Measurements from ENCODE around the gene STAC. TPM values are rescaled to one million over a fixed set of nuclear protein-coding genes. Genes with fewer than 3 reads are reported as not detected.

The STAC gene
- total and polyA plus RNA-seq, 4 donors, result 0.21 to 0.56 (median 0.39) TPM

DNA sequence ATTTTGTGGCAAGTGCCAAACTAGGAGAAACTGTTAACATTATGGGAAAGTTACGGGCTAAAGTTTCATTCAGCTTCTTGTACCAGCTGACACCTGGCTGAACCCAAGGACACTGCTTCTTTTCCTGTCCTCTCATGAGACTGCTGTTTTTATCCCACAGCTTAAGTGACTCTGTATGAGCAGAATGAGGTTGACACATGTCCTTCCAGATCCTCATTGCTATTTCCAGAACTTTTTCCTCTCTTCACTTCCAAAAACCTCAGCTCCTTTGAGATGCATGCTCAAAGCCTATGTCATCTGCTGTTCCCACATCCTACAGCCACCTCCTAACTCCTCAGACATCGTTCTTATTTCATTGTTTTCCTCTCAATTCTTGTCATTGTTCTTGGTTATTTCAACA is 200.4 kb downstream of the STAC start:
- H3K4me3 ChIP-seq (ENCODE audit: low read depth in 1 of 3, low read length in 3 of 3), result no peak overlapping the region
- no peak overlapping the region for H3K9ac ChIP-seq (ENCODE audit: low read depth in 1 of 2, low read length in 2 of 2)
- no peaks in the 10 kb centered on the region for H3K27me3 ChIP-seq (ENCODE audit: control insufficient read depth in 4 of 4, insufficient read depth in 4 of 4, low read length in 3 of 4)
- DNase-seq (ENCODE audit: low spot score), result no peak
- H3K9me3 ChIP-seq (ENCODE audit: control insufficient read depth in 4 of 4, low read length in 3 of 4), result peaks cover 0 to 7% (median 3%) of the 10 kb centered on the region in 4 donors
- no peaks in the 10 kb centered on the region for H3K36me3 ChIP-seq (ENCODE audit: control insufficient read depth in 4 of 4, insufficient read depth in 3 of 4, low read depth in 1 of 4, low read length in 3 of 4)
- no peak overlapping the region for H3K27ac ChIP-seq (ENCODE audit: low read depth in 1 of 2, low read length in 2 of 2)
- no peak for TF ChIP-seq SP1 (IDR thresholded peaks at IDR 0.05)
- no peak for TF ChIP-seq HNF4A (conservative IDR thresholded peaks at IDR 0.05)
- no peak for TF ChIP-seq HNF4G (IDR thresholded peaks at IDR 0.05)
- TF ChIP-seq JUND (IDR thresholded peaks at IDR 0.05), result no peak
- no peak for TF ChIP-seq GABPA (IDR thresholded peaks at IDR 0.05 in 1 of 2, conservative IDR thresholded peaks at IDR 0.05 in 1 of 2)
- no peak for TF ChIP-seq EGR1 (IDR thresholded peaks at IDR 0.05; ENCODE audit: low read depth in 2 of 2)
- no peak for TF ChIP-seq TAF1 (conservative IDR thresholded peaks at IDR 0.05)
- WGBS, result 57% methylated on average over 2 of the region's 2 CpGs
- no peaks in the 10 kb centered on the region for H3K4me1 ChIP-seq (ENCODE audit: control insufficient read depth in 4 of 4, insufficient read depth in 4 of 4, low read length in 3 of 4)

DNA sequence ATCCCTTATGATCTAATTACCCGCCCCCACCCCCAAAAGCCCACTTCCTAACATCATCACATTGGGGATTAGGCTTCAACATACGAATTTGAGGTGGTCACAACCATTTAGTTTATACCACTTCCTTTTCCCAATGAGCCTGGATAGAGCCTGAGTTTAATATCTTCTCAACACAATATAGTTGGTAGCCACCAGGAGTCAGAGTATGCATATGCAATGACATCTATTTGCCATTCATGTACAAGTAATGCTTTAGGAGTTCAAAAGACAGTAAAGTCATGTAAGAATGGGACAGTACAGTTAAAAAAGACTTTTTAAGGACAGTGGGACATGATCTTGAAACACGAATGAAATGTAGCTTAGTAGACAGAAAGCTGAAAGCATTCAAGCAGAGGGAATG is 211.7 kb downstream of the STAC start:
- Histone ChIP-seq H3K9me3 (ENCODE audit: control insufficient read depth in 4 of 4, low read length in 3 of 4) (peaks cover 0 to 4% (median under 1%) of the 10 kb centered on the region in 4 donors), H3K27me3 (ENCODE audit: control insufficient read depth in 4 of 4, insufficient read depth in 4 of 4, low read length in 3 of 4) (no peaks in the 10 kb centered on the region), H3K36me3 (ENCODE audit: control insufficient read depth in 4 of 4, insufficient read depth in 3 of 4, low read depth in 1 of 4, low read length in 3 of 4) (no peaks in the 10 kb centered on the region), H3K27ac (ENCODE audit: low read depth in 1 of 2, low read length in 2 of 2) (no peak overlapping the region), H3K9ac (ENCODE audit: low read depth in 1 of 2, low read length in 2 of 2) (no peak overlapping the region), H3K4me3 (ENCODE audit: low read depth in 1 of 3, low read length in 3 of 3) (no peak overlapping the region), H3K4me1 (ENCODE audit: control insufficient read depth in 4 of 4, insufficient read depth in 4 of 4, low read length in 3 of 4) (no peaks in the 10 kb centered on the region)
- no peak for DNase-seq (ENCODE audit: low spot score)
- 52% methylated on average over 3 of the region's 3 CpGs for WGBS
- TF ChIP-seq, protein P1, sequence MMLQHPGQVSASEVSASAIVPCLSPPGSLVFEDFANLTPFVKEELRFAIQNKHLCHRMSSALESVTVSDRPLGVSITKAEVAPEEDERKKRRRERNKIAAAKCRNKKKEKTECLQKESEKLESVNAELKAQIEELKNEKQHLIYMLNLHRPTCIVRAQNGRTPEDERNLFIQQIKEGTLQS (IDR thresholded peaks at IDR 0.05), result no peak
- TF ChIP-seq, protein P2, sequence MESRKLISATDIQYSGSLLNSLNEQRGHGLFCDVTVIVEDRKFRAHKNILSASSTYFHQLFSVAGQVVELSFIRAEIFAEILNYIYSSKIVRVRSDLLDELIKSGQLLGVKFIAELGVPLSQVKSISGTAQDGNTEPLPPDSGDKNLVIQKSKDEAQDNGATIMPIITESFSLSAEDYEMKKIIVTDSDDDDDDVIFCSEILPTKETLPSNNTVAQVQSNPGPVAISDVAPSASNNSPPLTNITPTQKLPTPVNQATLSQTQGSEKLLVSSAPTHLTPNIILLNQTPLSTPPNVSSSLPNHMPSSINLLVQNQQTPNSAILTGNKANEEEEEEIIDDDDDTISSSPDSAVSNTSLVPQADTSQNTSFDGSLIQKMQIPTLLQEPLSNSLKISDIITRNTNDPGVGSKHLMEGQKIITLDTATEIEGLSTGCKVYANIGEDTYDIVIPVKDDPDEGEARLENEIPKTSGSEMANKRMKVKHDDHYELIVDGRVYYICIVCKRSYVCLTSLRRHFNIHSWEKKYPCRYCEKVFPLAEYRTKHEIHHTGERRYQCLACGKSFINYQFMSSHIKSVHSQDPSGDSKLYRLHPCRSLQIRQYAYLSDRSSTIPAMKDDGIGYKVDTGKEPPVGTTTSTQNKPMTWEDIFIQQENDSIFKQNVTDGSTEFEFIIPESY (IDR thresholded peaks at IDR 0.05), result no peak
- TF ChIP-seq HNF4A (conservative IDR thresholded peaks at IDR 0.05), result no peak
- TF ChIP-seq, protein P3, sequence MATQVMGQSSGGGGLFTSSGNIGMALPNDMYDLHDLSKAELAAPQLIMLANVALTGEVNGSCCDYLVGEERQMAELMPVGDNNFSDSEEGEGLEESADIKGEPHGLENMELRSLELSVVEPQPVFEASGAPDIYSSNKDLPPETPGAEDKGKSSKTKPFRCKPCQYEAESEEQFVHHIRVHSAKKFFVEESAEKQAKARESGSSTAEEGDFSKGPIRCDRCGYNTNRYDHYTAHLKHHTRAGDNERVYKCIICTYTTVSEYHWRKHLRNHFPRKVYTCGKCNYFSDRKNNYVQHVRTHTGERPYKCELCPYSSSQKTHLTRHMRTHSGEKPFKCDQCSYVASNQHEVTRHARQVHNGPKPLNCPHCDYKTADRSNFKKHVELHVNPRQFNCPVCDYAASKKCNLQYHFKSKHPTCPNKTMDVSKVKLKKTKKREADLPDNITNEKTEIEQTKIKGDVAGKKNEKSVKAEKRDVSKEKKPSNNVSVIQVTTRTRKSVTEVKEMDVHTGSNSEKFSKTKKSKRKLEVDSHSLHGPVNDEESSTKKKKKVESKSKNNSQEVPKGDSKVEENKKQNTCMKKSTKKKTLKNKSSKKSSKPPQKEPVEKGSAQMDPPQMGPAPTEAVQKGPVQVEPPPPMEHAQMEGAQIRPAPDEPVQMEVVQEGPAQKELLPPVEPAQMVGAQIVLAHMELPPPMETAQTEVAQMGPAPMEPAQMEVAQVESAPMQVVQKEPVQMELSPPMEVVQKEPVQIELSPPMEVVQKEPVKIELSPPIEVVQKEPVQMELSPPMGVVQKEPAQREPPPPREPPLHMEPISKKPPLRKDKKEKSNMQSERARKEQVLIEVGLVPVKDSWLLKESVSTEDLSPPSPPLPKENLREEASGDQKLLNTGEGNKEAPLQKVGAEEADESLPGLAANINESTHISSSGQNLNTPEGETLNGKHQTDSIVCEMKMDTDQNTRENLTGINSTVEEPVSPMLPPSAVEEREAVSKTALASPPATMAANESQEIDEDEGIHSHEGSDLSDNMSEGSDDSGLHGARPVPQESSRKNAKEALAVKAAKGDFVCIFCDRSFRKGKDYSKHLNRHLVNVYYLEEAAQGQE (IDR thresholded peaks at IDR 0.05), result no peak
- no peak for TF ChIP-seq NR2F2 (IDR thresholded peaks at IDR 0.05)
- no peak for TF ChIP-seq GABPA (IDR thresholded peaks at IDR 0.05 in 1 of 2, conservative IDR thresholded peaks at IDR 0.05 in 1 of 2)
- TF ChIP-seq FOXA2 (IDR thresholded peaks at IDR 0.05), result no peak
- TF ChIP-seq RAD21 (IDR thresholded peaks at IDR 0.05), result no peak
- TF ChIP-seq SP1 (IDR thresholded peaks at IDR 0.05), result no peak
- no peak for TF ChIP-seq HNF4G (IDR thresholded peaks at IDR 0.05)
- TF ChIP-seq, protein P4, sequence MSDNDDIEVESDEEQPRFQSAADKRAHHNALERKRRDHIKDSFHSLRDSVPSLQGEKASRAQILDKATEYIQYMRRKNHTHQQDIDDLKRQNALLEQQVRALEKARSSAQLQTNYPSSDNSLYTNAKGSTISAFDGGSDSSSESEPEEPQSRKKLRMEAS (IDR thresholded peaks at IDR 0.05), result no peak
- TF ChIP-seq JUND (IDR thresholded peaks at IDR 0.05), result no peak
- TF ChIP-seq, protein P5, sequence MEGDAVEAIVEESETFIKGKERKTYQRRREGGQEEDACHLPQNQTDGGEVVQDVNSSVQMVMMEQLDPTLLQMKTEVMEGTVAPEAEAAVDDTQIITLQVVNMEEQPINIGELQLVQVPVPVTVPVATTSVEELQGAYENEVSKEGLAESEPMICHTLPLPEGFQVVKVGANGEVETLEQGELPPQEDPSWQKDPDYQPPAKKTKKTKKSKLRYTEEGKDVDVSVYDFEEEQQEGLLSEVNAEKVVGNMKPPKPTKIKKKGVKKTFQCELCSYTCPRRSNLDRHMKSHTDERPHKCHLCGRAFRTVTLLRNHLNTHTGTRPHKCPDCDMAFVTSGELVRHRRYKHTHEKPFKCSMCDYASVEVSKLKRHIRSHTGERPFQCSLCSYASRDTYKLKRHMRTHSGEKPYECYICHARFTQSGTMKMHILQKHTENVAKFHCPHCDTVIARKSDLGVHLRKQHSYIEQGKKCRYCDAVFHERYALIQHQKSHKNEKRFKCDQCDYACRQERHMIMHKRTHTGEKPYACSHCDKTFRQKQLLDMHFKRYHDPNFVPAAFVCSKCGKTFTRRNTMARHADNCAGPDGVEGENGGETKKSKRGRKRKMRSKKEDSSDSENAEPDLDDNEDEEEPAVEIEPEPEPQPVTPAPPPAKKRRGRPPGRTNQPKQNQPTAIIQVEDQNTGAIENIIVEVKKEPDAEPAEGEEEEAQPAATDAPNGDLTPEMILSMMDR (IDR thresholded peaks at IDR 0.05; ENCODE audit: low read depth, low read length, missing input control), result no peak
- TF ChIP-seq EGR1 (IDR thresholded peaks at IDR 0.05; ENCODE audit: low read depth in 2 of 2), result no peak
- TF ChIP-seq YY1 (IDR thresholded peaks at IDR 0.05), result no peak
